ENCODE measurements around the gene RSPRY1. TPM values are rescaled to one million over a fixed set of nuclear protein-coding genes. Genes with fewer than 3 reads are reported as not detected.

RSPRY1 gene
- total and polyA plus RNA-seq, 2 of the 8 experiments (the other 6 are each of a cell fraction or from before 2014, with no cell fraction given) = 11.5 to 32.5 TPM

DNA sequence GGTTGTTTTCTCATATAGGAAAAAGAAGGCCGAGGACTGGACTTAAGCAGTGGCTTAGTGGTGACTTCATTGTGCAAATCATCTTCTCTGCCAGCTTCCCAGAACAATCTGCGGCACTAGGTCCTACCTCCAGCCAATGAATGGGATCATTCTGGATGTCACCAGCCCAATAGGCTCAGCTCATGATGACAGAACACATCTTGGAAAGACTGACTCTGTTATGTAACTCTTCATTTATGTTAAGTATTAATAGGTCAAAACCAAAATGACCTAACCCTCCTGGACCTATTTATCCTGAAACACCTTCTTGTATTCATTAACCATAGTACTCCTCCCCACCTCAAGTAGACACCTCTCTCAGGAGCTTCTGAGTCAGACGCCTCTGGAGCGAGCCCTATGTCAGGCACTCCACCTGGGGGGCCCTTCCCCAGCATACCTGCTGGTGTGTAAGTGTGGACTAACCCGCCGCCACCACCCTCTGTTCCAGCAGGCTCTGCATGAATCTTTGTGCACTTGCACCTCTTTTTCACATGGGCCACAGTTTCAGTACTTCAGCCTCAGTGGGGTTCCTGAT lies 66.1 kb downstream of the RSPRY1 start:
- 91% methylated on average over 6 of the region's 6 CpGs; no CpG with 5 or more reads in 1 of the 2 experiments for WGBS, 2 experiments (ENCODE audit: extremely low coverage in 1 of 2, insufficient coverage in 1 of 2, insufficient read length in 1 of 2, insufficient replicate concordance in 2 of 2, low coverage in 1 of 2, low lambda C conversion rate in 2 of 2, missing lambda C conversion rate in 1 of 2)
- no peak overlapping the region for H3K18ac ChIP-seq (ENCODE audit: extremely low read depth, low read length)
- no peak for TF ChIP-seq FOSL1 (IDR thresholded peaks at IDR 0.05; ENCODE audit: insufficient read depth, low read depth, low read length)
- no peak for TF ChIP-seq CTBP2 (IDR thresholded peaks at IDR 0.05; ENCODE audit: borderline replicate concordance, insufficient read depth, insufficient read length, low read length)
- TF ChIP-seq PHF8 (conservative IDR thresholded peaks at IDR 0.05; ENCODE audit: low read depth, low read length) = no peak
- no peak overlapping the region for H3K14ac ChIP-seq (ENCODE audit: insufficient read length)
- no peak overlapping the region for H2BK5ac ChIP-seq (ENCODE audit: low read depth, low read length)
- no peak overlapping the region for H2BK20ac ChIP-seq (ENCODE audit: low read length)
- no peak overlapping the region for H3K4me3 ChIP-seq (ENCODE audit: extremely low read depth in 1 of 4, insufficient read depth in 2 of 4, low read depth in 3 of 4, low read length in 4 of 4)
- H2BK15ac ChIP-seq (ENCODE audit: low read length) = no peak overlapping the region
- no peaks in the 10 kb centered on the region for H3K4me1 ChIP-seq (replicated peaks in 1 of 4; ENCODE audit: control insufficient read depth in 3 of 4, insufficient read depth in 4 of 4, low read length in 3 of 4)
- ChIA-PET POLR2A (ENCODE audit: partially characterized antibody) (no interaction called here), CTCF (ENCODE audit: partially characterized antibody) (no interaction called here)
- H3K4ac ChIP-seq (replicated peaks; ENCODE audit: insufficient read length, low read depth, low read length) = no peak overlapping the region
- no peaks in the 10 kb centered on the region for H3K27me3 ChIP-seq (replicated peaks in 1 of 4; ENCODE audit: control insufficient read depth in 3 of 4, extremely low read depth in 1 of 4, insufficient read depth in 3 of 4, low read length in 3 of 4)
- peaks cover 0 to 2% of the 10 kb centered on the region in 2 experiments for H4K20me1 ChIP-seq (replicated peaks in 1 of 2; ENCODE audit: control insufficient read depth in 1 of 2, insufficient read depth in 2 of 2, low read length in 2 of 2)
- no peaks in the 10 kb centered on the region for H3K23me2 ChIP-seq (ENCODE audit: low read depth, low read length)
- no peak overlapping the region for H4K5ac ChIP-seq (ENCODE audit: insufficient read length, low read depth, low read length)
- no peak overlapping the region for H2AK5ac ChIP-seq (ENCODE audit: low read depth, low read length)
- no peak overlapping the region for H2AFZ ChIP-seq (ENCODE audit: low read length)
- H4K91ac ChIP-seq (replicated peaks; ENCODE audit: insufficient read length, low read length) = no peak overlapping the region
- DNase-seq (ENCODE audit: low read depth in 1 of 2, low spot score in 2 of 2) (no peak), FAIRE-seq (no peak)
- no peak overlapping the region for H2BK12ac ChIP-seq (ENCODE audit: low read depth, low read length)
- H3K79me1 ChIP-seq (ENCODE audit: low read depth, low read length) = no peaks in the 10 kb centered on the region; the same call in 1 of the 2 replicates
- no peak overlapping the region for H4K8ac ChIP-seq (ENCODE audit: extremely low read depth, insufficient read depth, low read length)
- H3K4me2 ChIP-seq (ENCODE audit: insufficient read depth in 1 of 2, low read depth in 2 of 2, low read length in 2 of 2) = no peak overlapping the region
- H3K23ac ChIP-seq (ENCODE audit: insufficient read length) = no peak overlapping the region
- no peak overlapping the region for H2BK120ac ChIP-seq (replicated peaks; ENCODE audit: low read depth, low read length)
- no peaks in the 10 kb centered on the region for H3K9me3 ChIP-seq (ENCODE audit: insufficient read depth in 2 of 2, low read depth in 1 of 2, low read length in 1 of 2)
- H3K27ac ChIP-seq (ENCODE audit: low read depth, low read length) = no peak overlapping the region
- H3K9ac ChIP-seq (replicated peaks in 1 of 4; ENCODE audit: extremely low read depth in 1 of 4, low read depth in 3 of 4, low read length in 3 of 4) = no peak overlapping the region
- no peak overlapping the region for H3K56ac ChIP-seq (replicated peaks; ENCODE audit: insufficient read length, low read depth, low read length)
- H3K79me2 ChIP-seq (ENCODE audit: control insufficient read depth in 1 of 2, insufficient read depth in 2 of 2, low read length in 2 of 2) = no peaks in the 10 kb centered on the region
- H3K36me3 ChIP-seq (ENCODE audit: control insufficient read depth in 2 of 4, insufficient read depth in 4 of 4, low read length in 3 of 4) = peaks cover 4 to 12% (median 7%) of the 10 kb centered on the region in 4 experiments; a peak in 5 of 8 replicates

All from H1 (cell line).